HG02763 (cell line): ENCODE data around the gene SUZ12.
"Not testable (repeated sequence)": the region's sequence is repeated elsewhere in the genome, so short reads cannot be mapped to it uniquely, and the experiment has no call there.

Experiments used
- ATAC-seq: cut with Tn5 transposase; IDR thresholded peaks from one replicate; pipeline ENCODE4 v1.9.1; 2021; ENCODE audit warnings: mild to moderate bottlenecking, moderate library complexity; ENCODE audit not compliant: unreplicated experiment

SUZ12 gene

DNA sequence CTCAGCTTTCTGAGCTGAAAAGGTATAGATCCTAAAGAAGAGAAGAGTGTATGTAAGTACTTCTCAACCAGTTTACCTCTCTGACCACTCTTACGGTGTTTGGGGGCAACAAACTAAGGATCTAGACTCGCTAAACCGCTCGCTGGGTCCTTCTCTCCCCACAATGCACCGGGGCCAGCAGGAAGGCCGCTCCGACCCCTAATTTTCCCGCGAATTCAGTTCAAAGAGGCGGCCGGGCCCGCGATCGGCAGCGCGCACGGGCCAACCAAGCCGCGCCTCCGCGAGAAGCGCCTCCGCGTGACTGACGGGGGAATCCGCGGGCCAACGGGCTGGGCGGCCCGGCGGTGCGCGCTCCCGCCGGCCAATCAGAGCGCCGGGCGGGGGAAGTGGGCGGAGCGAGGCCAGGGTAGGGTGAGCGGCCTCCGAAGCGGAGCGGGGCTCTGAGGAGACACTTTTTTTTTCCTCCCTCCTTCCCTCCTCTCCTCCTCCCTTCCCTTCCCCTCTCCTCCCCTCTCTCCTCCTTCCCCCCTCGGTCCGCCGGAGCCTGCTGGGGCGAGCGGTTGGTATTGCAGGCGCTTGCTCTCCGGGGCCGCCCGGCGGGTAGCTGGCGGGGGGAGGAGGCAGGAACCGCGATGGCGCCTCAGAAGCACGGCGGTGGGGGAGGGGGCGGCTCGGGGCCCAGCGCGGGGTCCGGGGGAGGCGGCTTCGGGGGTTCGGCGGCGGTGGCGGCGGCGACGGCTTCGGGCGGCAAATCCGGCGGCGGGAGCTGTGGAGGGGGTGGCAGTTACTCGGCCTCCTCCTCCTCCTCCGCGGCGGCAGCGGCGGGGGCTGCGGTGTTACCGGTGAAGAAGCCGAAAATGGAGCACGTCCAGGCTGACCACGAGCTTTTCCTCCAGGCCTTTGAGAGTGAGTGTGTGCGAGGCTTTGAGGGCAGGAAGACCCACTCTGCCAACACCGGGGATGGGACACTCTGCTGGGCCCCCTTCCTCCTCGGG, at the start of gene SUZ12:
SUZ12 (plus strand) TSS at position 393 of the 995 bp plus-strand sequence; CDS start at position 633, 240 bp downstream.
- ATAC-seq = peak; percentile 94

DNA sequence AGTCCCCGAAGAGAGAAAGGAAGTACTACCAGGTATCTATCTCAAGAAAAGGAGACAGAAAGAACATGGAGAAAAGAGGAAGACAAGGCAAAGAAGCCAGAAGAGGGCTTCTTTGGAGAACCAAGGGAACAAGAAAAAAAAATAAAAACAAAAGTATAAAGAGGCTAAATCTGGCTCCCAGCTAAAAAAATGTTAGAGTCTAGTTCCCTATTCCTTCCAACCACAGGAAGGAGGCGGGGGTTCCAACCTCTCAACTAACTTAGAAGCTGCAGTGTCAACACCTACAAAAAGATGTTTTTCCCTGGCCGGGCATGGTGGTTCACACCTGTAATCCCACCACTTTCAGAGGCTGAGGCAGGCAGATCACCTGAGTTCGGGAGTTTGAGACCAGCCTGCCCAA, 48.7 kb upstream of the SUZ12 start:
- ATAC-seq = no peak

DNA sequence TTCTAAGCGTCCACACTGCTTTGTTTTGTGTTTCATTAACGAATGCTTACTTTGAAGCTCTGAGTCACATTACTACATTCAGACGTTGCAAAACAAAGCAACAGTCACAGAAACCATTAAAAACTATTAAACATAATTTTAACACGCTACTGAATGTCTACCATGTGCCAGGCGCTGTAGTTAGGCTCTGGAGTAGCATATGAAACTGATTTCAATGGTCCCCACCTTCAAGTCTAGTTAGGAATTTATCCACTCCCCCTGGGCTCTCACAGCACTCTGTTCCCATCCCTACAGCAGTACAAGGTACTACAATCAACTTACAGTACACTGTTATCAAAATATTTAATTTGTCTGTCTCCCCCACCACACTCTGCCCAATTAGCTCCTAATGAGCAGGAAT, 35.9 kb upstream of the SUZ12 start:
- no peak for ATAC-seq

DNA sequence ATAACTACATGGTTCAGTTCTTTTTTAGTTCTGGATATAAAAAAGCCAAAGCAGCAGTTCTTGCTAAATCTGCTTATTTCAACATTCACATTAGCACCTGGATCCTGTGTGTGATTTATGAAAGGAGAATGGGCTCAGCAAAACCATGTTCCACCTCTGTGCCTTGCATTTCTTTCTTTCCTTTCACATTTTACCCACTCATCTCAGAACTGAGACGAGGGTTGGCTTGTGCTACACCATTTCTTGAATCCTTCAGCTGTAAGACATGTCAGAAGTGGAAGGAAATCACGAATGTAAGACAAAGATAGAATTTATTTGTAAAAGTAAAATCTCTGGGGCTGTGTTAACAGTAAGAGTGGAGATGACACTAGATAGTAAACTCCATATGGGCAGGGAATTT, 34.1 kb upstream of the SUZ12 start:
- no peak for ATAC-seq

DNA sequence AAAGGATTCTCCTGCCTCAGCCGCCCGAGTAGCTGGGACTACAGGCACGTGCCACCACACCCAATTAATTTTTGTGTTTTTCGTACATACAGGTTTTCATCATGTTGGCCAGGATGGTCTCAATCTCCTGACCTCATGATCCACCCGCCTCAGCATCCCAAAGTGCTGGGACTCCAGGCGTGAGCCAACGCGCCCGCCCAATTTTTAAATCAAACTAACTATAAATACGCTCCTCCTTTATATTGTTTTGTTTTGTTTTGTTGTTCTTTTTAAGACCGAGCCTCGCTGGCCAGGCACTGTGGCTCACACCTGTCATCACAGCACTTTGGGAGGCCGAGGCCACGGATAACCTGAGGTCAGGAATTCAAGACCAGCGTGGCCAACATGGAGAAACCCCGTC, 33.4 kb upstream of the SUZ12 start:
- no peak for ATAC-seq

DNA sequence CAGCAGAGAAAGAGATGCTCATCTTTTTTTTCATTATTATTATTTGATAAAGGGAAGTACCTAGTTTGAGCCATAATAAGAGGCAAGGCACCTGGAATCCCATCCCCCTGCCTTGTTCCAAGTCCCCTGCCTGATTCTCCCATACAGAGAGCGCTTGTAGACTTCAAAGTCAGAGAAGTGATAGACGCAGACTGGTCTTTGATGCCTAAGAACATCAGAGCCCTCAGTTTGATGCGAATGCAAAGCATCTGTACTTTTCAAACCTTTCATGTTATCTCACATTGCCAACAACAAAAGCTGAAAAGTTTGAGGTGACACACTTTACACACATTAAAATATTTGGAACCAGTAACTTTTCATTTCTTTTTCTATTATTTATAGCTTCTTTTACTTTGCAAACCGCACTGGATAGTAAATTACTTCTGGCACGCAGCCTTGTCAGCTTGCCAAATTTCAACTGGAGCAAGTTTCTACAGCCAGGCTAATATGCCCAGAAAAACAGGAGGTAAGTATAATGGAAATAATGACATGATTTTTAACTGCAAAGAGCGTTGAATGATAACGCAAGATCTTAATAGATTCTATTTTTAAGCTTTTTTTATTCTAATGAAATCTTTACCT, 29.4 kb upstream of the SUZ12 start:
- ATAC-seq = no peak

DNA sequence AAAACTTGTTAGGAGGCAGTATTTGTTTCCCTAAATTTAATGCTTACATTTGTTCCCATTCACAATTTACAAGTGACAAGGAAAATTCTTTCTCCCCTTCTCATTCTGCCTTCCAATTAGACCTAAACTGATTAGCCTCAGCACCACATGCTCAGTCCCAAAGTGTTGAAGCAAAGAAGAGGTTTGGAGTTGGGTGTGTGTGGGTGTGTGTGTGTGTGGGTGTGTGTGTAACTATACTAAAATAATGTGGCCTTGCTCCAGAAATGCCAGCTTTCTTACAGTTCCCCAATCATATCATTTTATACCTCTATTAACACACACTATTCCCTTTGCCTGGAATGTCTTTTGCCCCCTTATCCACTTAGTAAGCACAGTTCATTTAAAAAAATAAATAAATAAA, 28.4 kb upstream of the SUZ12 start:
- no peak for ATAC-seq

DNA sequence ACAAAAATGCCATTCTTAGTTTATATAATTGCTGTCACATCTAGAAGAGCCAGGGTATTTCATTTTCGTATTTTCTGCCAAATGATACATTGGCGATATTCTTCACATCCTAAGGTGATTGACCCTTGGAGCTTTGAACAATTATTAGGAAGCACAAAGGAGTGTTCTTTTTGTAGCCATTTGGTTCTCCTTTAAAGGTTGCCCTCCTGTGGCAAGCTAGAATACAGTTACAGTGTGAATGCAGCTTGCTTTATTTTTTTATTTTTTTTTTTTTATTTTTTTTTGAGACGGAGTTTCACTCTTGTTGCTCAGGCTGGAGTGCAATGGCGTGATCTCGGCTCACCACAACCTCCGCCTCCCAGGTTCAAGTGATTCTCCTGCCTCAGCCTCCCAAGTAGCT, 24.1 kb upstream of the SUZ12 start:
- not testable (repeated sequence) for ATAC-seq

DNA sequence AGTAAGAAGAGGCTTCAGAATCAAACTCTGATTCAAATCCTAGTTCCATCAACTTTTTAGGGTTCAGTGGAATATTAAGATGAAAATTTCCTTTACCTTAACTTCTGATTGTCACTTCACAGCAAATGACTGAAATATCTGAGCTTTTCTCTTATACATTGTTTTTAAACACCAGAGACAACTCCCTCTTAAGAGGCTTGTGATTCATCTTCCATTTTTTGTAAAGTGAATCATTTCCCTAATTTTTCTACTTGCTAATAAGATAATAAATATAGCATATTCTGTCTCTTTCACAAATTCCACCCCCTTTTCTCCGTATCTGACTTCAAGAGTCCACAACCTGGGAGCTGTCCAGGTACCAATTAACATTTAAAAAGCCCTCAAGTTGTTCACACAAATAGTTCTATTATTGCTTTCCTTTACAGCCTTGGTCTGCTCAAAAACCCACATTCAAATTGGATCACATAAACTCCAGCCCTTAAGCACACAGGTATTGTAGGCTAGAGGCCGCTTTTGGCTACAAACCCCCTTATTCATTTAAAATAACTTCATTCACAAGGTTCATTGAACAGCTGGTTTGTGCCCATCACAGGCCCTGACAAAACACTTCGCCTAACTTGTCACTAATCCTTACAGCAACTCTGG, 21.2 kb upstream of the SUZ12 start:
- ATAC-seq = no peak

DNA sequence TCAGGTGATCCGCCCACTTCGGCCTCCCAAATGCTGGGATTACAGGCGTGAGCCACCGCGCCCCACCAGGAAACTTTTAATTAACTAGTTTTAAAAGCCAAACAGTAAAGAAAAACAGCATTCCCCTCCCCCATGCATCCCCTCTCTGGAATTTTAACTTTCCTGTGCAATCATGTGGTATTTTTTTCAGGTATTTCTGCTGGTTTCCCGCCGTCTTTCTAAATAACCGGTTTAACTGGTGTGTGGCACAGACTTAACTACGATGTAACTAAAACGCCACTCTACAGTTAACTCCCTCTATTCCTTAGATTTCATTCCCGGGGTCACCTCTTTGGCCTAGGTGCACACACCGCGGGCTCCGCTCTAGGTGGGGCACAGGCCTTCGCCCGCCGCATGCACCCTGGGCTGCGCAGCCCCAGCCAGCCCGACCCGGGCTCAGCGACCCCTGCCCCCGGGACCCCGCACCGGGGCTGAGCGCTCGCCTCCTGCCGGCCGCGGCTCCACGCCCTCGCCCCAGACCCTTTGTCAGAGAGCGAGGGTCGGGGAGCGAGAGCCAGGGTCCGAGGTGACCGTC, 20.2 kb upstream of the SUZ12 start:
- no peak for ATAC-seq

DNA sequence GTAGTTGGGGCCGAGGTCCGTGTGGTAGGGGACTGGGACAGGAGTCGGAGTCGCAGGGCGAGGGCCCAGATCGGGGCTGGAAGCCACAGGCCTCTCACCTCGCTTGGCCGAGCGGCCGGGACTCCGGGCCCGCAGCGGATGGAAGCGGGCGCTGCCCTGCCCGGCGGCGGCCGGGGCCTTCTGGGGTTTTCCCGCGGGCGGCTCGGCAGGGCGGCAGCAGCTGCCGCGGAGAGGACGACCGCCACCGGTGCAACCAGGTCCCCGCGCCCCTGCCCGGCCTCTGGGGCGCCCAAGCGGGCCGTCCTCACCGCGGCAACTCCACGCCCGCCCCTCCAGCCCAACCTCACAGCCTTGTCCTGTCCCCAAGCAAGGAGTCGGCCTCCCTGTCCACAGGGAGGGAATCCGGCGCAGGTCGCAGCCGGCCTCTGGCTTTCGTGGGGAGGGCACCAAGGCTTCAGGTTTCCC, 19.7 kb upstream of the SUZ12 start:
- no peak for ATAC-seq

DNA sequence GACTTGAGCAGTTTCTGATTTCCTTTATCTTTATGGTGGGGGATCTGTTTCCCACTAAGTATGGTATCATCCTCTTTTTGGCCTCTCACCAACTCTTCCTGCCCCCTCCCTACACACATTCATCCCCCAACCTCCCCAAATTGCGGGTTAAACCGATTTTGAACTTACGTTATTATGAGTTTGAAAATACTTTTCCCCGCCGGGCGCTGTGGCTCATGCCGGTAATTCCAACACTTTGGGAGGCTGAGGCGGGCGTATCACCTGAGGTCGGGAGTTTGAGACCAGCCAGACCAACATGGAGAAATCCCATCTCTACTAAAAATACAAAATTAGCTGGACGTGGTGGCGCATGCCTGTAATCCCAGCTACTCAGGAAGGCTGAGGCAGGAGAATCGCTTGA, 19.1 kb upstream of the SUZ12 start:
- not testable (repeated sequence) for ATAC-seq

DNA sequence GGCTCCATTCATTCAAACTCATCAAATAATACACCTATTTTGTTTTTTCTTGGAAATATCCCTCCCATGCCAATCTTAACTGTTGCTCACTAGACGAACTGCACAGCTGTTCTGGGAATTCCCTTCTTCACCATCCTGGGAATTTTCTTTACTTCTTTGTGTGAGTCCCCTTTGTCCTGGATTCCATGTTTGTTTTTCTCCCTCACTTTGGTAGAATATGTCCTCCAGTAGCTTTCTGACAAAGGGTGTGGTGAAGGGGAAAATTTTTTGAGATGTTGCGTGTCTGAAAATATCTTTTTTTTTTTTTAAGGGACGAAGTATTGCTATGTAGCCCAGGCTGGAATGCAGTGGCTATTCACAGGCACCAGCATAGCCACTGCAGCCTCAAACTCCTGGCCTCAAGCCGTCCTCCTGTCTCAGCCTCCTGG, 18.1 kb upstream of the SUZ12 start:
- no peak for ATAC-seq

DNA sequence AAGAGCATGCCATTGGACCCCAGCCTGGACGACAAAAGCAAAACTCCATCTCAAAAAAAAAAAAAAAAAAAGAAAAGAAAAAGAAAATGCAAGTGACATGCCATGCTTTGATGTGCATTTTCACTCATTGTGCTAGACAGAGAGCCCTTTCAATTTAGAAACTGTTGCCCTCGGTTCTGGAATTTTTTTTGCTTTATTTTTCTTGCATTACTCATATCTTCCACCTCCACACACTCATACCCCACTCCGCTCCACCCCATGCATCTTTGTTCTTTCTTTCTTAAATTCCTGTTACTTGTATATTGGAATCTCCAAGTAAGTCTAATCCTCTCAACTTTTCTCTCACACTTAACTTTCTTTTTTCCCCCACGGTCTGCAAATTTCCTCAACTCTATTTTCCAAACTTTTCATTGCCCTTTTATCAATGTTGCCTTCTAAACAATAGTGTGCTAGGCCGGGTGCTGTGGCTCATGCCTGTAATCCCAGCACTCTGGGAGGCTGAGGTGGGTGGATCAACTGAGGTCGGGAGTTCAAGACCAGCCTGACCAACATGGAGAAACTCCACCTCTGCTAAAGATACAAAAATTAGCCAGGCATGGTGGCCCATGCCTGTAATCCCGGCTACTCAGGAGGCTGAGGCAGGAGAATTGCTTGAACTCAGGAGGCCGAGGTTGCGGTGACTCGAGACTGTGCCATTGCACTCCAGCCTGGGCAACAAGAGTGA, 16.8 kb upstream of the SUZ12 start:
- ATAC-seq = no peak

DNA sequence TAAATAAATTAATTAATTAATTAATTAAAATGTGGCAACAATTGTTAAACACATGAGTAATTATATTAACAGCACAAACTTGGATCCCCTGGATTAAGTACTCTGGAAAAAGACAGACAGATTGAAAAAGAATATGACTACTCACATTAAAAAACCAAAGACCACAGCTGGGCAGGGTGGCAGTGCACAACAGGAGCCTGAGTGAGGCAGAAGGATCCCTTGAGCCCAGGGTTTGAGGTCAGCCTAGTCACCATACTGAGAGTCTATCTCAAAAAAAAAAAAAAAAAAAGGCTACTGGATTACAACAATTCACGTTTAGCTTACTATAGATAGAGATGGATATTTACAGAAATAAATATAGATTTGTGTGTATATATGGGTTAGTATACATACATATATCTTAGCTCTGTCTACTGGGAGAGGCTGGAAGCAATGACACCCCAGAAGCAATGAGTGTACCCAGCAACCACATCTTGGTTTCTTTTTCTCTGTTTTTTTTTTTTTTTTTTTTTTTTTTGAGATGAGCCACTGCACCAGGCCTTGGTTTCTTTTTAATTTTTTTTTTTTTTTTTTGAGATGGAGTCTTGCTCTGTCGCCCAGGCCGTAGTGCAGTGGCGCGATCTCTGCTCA, 10.6 kb upstream of the SUZ12 start:
- no peak for ATAC-seq

DNA sequence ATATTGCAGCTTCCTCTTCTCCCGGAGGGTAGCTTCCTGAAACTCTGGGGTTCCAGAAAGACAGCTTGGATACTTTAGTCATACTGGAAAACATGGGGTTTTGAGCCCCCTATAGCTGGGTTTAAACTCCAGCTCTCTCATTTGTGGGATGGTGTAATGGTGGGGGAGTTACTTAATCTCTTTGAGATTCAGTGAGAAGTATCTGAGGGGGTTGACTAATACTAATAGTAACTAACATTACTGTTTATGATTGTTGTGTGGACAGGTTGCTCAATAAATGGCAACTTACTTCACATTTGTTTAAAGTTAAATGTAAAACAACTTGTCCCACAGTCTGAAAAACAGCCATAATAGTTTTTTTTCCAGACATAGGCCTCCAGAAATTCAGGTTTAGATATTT, 5.1 kb upstream of the SUZ12 start:
- no peak for ATAC-seq

DNA sequence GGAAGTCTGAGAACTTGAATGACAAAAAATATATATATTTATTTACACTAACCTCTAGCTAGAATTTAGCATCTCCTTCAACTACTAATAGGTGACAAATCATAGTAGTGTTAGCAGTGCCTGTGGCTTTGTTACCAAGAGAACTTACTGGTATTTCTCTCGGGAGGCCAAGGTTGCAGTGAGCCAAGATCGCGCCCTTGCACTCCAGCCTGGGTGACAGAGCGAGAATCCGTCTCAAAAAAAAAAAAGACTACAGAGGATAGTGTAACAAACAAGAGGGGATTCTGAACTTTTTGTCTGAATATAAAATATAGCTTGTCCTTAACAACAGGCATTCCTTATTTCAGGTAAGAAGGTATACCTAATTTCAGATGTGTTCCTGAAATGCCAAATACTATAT, 1.3 kb upstream of the SUZ12 start:
- no peak for ATAC-seq

DNA sequence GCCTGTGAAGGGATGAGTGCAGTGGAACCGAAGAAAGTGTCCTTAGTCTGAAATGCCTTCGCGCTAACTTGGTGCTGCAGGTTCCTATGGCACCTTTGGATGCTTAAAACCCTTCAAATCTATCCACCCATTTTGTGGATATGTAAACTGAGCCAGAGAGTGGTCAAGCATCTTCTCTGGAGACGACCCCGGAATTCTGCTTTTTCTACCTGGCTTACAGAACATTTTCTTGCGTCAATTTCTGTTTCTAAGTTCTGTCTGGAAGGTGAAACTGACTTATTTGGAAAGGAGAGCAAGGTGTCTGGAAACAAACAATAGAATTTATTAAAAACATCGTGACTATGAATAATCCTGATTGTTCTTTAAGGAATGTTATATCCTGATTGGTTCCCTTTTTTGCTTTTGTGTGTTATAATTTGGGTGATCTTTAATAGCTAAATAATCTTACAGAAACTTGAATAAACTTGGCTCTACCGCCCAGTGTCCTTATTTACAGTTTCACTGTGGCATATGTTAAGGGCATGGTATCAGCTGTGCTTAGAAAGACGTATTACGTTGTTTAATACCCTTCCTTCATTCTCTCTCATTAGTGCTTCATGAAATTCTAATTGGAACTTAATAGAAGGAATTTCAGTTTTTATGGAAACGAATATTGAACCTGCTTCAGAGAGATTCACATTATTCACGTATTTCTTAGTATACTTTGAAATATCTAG, 1.3 kb downstream of the SUZ12 start:
- not testable (repeated sequence) for ATAC-seq

DNA sequence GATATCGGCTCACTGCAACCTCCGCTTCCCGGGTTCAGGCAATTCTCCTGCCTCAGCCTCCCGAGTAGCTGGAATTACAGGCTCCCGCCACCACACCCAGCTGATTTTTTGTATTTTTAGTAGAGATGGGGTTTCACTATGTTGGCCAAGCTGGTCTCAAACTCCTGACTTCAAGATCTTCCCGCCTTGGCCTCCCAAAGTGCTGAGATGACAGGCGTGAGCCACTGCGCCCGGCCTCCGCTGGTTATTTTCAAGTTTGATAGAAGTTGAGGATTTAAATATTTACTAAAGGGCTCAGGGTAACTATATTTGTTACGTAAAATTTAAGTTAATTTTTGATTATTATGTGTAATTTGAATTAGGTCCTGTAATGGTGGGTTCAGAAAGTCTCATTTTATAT, 5.1 kb downstream of the SUZ12 start:
- ATAC-seq = not testable (repeated sequence)
